Embryonic facial prominence (tissue), 1 donor: Measurements from ENCODE around the gene SMARCAD1.
"Not testable (repeated sequence)": the region's sequence is repeated elsewhere in the genome, so short reads cannot be mapped to it uniquely, and the experiment has no call there.

Experiments
- DNase-seq: peaks from one replicate; pipeline ENCODE4 v3.0.0-alpha.2; 2016; ENCODE audit errors: extremely low spot score

The SMARCAD1 gene

GRCh38 chr4:94298725-94299252 lies 91.1 kb downstream of the SMARCAD1 start:
- no peak for DNase-seq

GRCh38 chr4:94302191-94302590 lies 94.5 kb downstream of the SMARCAD1 start:
- DNase-seq = no peak

- no peak for DNase-seq
Measured at GRCh38 chr4:94304365-94304971, 96.8 kb downstream of the SMARCAD1 start.

- no peak for DNase-seq
Measured at GRCh38 chr4:94305466-94306225, 98.0 kb downstream of the SMARCAD1 start.

- DNase-seq = no peak
Measured at GRCh38 chr4:94306713-94307112, 99.0 kb downstream of the SMARCAD1 start.

- no peak for DNase-seq
Measured at GRCh38 chr4:94307231-94307871, 99.7 kb downstream of the SMARCAD1 start.

- DNase-seq = not testable (repeated sequence)
Measured at GRCh38 chr4:94319927-94320326, 112.3 kb downstream of the SMARCAD1 start.

GRCh38 chr4:94325835-94326234 lies 118.2 kb downstream of the SMARCAD1 start:
- no peak for DNase-seq

GRCh38 chr4:94329933-94330332 lies 122.3 kb downstream of the SMARCAD1 start:
- no peak for DNase-seq

GRCh38 chr4:94332983-94333590 lies 125.4 kb downstream of the SMARCAD1 start:
- no peak for DNase-seq

- no peak for DNase-seq
Measured at GRCh38 chr4:94333866-94334265, 126.2 kb downstream of the SMARCAD1 start.

GRCh38 chr4:94334476-94334875 lies 126.8 kb downstream of the SMARCAD1 start:
- DNase-seq = no peak

GRCh38 chr4:94334962-94335361 lies 127.3 kb downstream of the SMARCAD1 start:
- no peak for DNase-seq

GRCh38 chr4:94336303-94336702 lies 128.6 kb downstream of the SMARCAD1 start:
- DNase-seq = no peak

GRCh38 chr4:94336791-94337190 lies 129.1 kb downstream of the SMARCAD1 start:
- not testable (repeated sequence) for DNase-seq

GRCh38 chr4:94338681-94339351 lies 131.2 kb downstream of the SMARCAD1 start:
- DNase-seq = no peak

- DNase-seq = no peak
Measured at GRCh38 chr4:94339779-94340178, 132.1 kb downstream of the SMARCAD1 start.
